Measurements from ENCODE around the gene METTL9.
"Not testable (repeated sequence)": the region's sequence is repeated elsewhere in the genome, so short reads cannot be mapped to it uniquely, and the experiment has no call there.

Gene METTL9

GRCh38 chr16:21656795-21657768 lies 57.7 kb downstream of the METTL9 start:
- DNase-seq (ENCODE audit: low read depth in 2 of 3, low spot score in 2 of 3) = no peak

- no peak for DNase-seq (ENCODE audit: low read depth in 2 of 3, low spot score in 2 of 3)
These were observed 59.7 kb downstream of the METTL9 start for GRCh38 chr16:21659124-21659523.

GRCh38 chr16:21663889-21664647 lies 64.7 kb downstream of the METTL9 start, which contains the start of gene OTOA:
TSS of gene OTOA (plus strand) at chr16:21663968. CDS start at chr16:21678515, 14,547 bp downstream.
- no peak for DNase-seq (ENCODE audit: low read depth in 2 of 3, low spot score in 2 of 3)

GRCh38 chr16:21664801-21665492 lies 65.6 kb downstream of the METTL9 start:
- DNase-seq (ENCODE audit: low read depth in 2 of 3, low spot score in 2 of 3) = no peak

GRCh38 chr16:21666772-21667171 lies 67.4 kb downstream of the METTL9 start:
- no peak for DNase-seq (ENCODE audit: low read depth in 2 of 3, low spot score in 2 of 3)

- no peak for DNase-seq (ENCODE audit: low read depth in 2 of 3, low spot score in 2 of 3)
These were observed 68.2 kb downstream of the METTL9 start for GRCh38 chr16:21667575-21667974.

GRCh38 chr16:21673469-21673868 lies 74.1 kb downstream of the METTL9 start:
- DNase-seq (ENCODE audit: low read depth in 2 of 3, low spot score in 2 of 3) = no peak

GRCh38 chr16:21674456-21674855 lies 75.1 kb downstream of the METTL9 start:
- DNase-seq (ENCODE audit: low read depth in 2 of 3, low spot score in 2 of 3) = not testable (repeated sequence)

- DNase-seq (ENCODE audit: low read depth in 2 of 3, low spot score in 2 of 3) = not testable (repeated sequence)
These were observed 81.3 kb downstream of the METTL9 start for GRCh38 chr16:21680714-21681113.

GRCh38 chr16:21683184-21683583 lies 83.8 kb downstream of the METTL9 start:
- no peak for DNase-seq (ENCODE audit: low read depth in 2 of 3, low spot score in 2 of 3)

- DNase-seq (ENCODE audit: low read depth in 2 of 3, low spot score in 2 of 3) = peak in 2 of 3 experiments; percentile 18 to 19
These were observed 84.8 kb downstream of the METTL9 start for GRCh38 chr16:21684199-21684598.

GRCh38 chr16:21685034-21685455 lies 85.7 kb downstream of the METTL9 start:
- no peak for DNase-seq (ENCODE audit: low read depth in 2 of 3, low spot score in 2 of 3)

GRCh38 chr16:21689107-21689506 lies 89.7 kb downstream of the METTL9 start:
- no peak for DNase-seq (ENCODE audit: low read depth in 2 of 3, low spot score in 2 of 3)

- not testable (repeated sequence) for DNase-seq (ENCODE audit: low read depth in 2 of 3, low spot score in 2 of 3)
These were observed 91.6 kb downstream of the METTL9 start for GRCh38 chr16:21690967-21691366.

GRCh38 chr16:21694609-21695008 lies 95.2 kb downstream of the METTL9 start:
- no peak for DNase-seq (ENCODE audit: low read depth in 2 of 3, low spot score in 2 of 3)

GRCh38 chr16:21697032-21697431 lies 97.7 kb downstream of the METTL9 start:
- no peak for DNase-seq (ENCODE audit: low read depth in 2 of 3, low spot score in 2 of 3)

GRCh38 chr16:21698169-21699032 lies 99.0 kb downstream of the METTL9 start:
- no peak for DNase-seq (ENCODE audit: low read depth in 2 of 3, low spot score in 2 of 3)

- no peak for DNase-seq (ENCODE audit: low read depth in 2 of 3, low spot score in 2 of 3)
These were observed 101.9 kb downstream of the METTL9 start for GRCh38 chr16:21701271-21701670.

- DNase-seq (ENCODE audit: low read depth in 2 of 3, low spot score in 2 of 3) = no peak
These were observed 102.9 kb downstream of the METTL9 start for GRCh38 chr16:21702276-21702675.

- DNase-seq (ENCODE audit: low read depth in 2 of 3, low spot score in 2 of 3) = no peak
These were observed 103.8 kb downstream of the METTL9 start for GRCh38 chr16:21703156-21703555.

All from activated CD8-positive, alpha-beta memory T cell treated with anti-CD3 and anti-CD28 coated beads for 48 hours (primary cell).